HepG2 (cell line): Measurements from ENCODE around the gene LATS1. TPM values are rescaled to one million over a fixed set of nuclear protein-coding genes. Genes with fewer than 3 reads are reported as not detected.
A peak's percentile ranks its signal among the peaks of the same experiment; 100 is the strongest.

ENCODE experiments used
- ARID2 ChIP-seq: sonication (generic); formaldehyde crosslinking; IDR thresholded peaks from 2 replicates; pipeline ENCODE4 v1.8.1; 2022; ENCODE audit warnings: mild to moderate bottlenecking, missing genetic modification reagents, borderline replicate concordance
- BRF2 ChIP-seq: sonication (generic); formaldehyde crosslinking; IDR thresholded peaks from 2 replicates; pipeline ENCODE4 v1.8.1; 2022; ENCODE audit warnings: mild to moderate bottlenecking, missing genetic modification reagents
- CREB1 ChIP-seq, 2 experiments: fragments of 450-650 bp in 1 of 2; IDR thresholded peaks; 2 replicates each; pipeline ENCODE4 v1.6.1; 2016 to 2017; ENCODE audit warnings: control low read depth in 1 of 2, mild to moderate bottlenecking in 1 of 2, missing compliant biosample characterization in 1 of 2, missing genetic modification characterization in 1 of 2
- DR1 ChIP-seq: sonication (generic); formaldehyde crosslinking; IDR thresholded peaks from 2 replicates; pipeline ENCODE4 v1.8.0; 2021; ENCODE audit warnings: mild to moderate bottlenecking, missing genetic modification reagents, inconsistent platforms
- ETV5 ChIP-seq: IDR thresholded peaks from 2 replicates; pipeline ENCODE4 v1.6.1; 2018; ENCODE audit warnings: missing biosample characterization, missing genetic modification reagents, inconsistent platforms, borderline replicate concordance
- FOXM1 ChIP-seq: sonication (generic); formaldehyde crosslinking; IDR thresholded peaks from 2 replicates; pipeline ENCODE4 v1.5.0; 2020; ENCODE audit warnings: missing genetic modification reagents
- HNRNPH1 ChIP-seq: fragments of 200-400 bp; formaldehyde crosslinking; optimal IDR thresholded peaks from 2 replicates; pipeline ENCODE3; 2017; ENCODE audit warnings: mild to moderate bottlenecking, low read depth, low read length
- KDM2A ChIP-seq: sonication (generic); formaldehyde crosslinking; IDR thresholded peaks from 2 replicates; pipeline ENCODE4 v1.4.0; 2020; ENCODE audit warnings: low read depth, missing genetic modification reagents, borderline replicate concordance
- MBNL3 ChIP-seq: fragments of 250-450 bp; sonication (Bioruptor Pico); conservative IDR thresholded peaks from 2 replicates; pipeline ENCODE4 v1.8.0; 2022; ENCODE audit warnings: mild to moderate bottlenecking, inconsistent platforms
- MEIS2 ChIP-seq: sonication (generic); formaldehyde crosslinking; IDR thresholded peaks from 2 replicates; pipeline ENCODE4 v1.9.0; 2021; ENCODE audit warnings: mild to moderate bottlenecking, missing genetic modification reagents
- MLLT10 ChIP-seq: sonication (generic); formaldehyde crosslinking; IDR thresholded peaks from 2 replicates; pipeline ENCODE4 v1.4.0; 2020; ENCODE audit warnings: missing genetic modification reagents
- ONECUT2 ChIP-seq: sonication (generic); formaldehyde crosslinking; IDR thresholded peaks from 2 replicates; pipeline ENCODE4 v1.4.0; 2020; ENCODE audit warnings: missing genetic modification reagents
- POGZ ChIP-seq: sonication (generic); formaldehyde crosslinking; IDR thresholded peaks from 2 replicates; pipeline ENCODE4 v1.4.0; 2020; ENCODE audit warnings: mild to moderate bottlenecking, missing genetic modification reagents
- POLR2AphosphoS5 ChIP-seq: IDR thresholded peaks from 2 replicates; pipeline ENCODE4 v1.6.1; 2012; ENCODE audit warnings: low read depth, low read length
- PTBP1 ChIP-seq: fragments of 200-400 bp; formaldehyde crosslinking; IDR thresholded peaks from 2 replicates; pipeline ENCODE4 v1.6.1; 2018; ENCODE audit warnings: low read length, low read depth; ENCODE audit not compliant: poor library complexity, severe bottlenecking
- REL ChIP-seq: sonication (generic); formaldehyde crosslinking; conservative IDR thresholded peaks from 2 replicates; pipeline ENCODE4 v1.8.0; 2022; ENCODE audit warnings: mild to moderate bottlenecking, missing genetic modification reagents, moderate library complexity
- SKI ChIP-seq: fragments of 450-650 bp; IDR thresholded peaks from one replicate; pipeline ENCODE4 v1.6.1; 2018; ENCODE audit warnings: mild to moderate bottlenecking; ENCODE audit not compliant: partially characterized antibody
- SMAD3 ChIP-seq: sonication (generic); formaldehyde crosslinking; IDR thresholded peaks from 2 replicates; pipeline ENCODE4 v1.4.0; 2020; ENCODE audit warnings: missing genetic modification reagents
- SRSF1 ChIP-seq: fragments of 200-400 bp; formaldehyde crosslinking; optimal IDR thresholded peaks from 2 replicates; pipeline ENCODE3; 2017; ENCODE audit warnings: mild to moderate bottlenecking, low read depth, low read length, moderate library complexity
- TAF1 ChIP-seq: sonication (generic); formaldehyde crosslinking; IDR thresholded peaks from 2 replicates; pipeline ENCODE4 v1.4.0; 2020; ENCODE audit warnings: missing genetic modification reagents
- UBTF ChIP-seq: sonication (generic); formaldehyde crosslinking; IDR thresholded peaks from 2 replicates; pipeline ENCODE4 v1.4.0; 2020; ENCODE audit warnings: mild to moderate bottlenecking, missing genetic modification reagents
- ZC3H13 ChIP-seq: sonication (generic); formaldehyde crosslinking; IDR thresholded peaks from 2 replicates; pipeline ENCODE4 v1.8.1; 2023; ENCODE audit warnings: mild to moderate bottlenecking, missing genetic modification reagents, moderate library complexity
- ZNF143 ChIP-seq: sonication (generic); formaldehyde crosslinking; IDR thresholded peaks from 2 replicates; pipeline ENCODE4 v1.4.0; 2020; ENCODE audit warnings: missing genetic modification reagents
- ZNF629 ChIP-seq: sonication (generic); formaldehyde crosslinking; conservative IDR thresholded peaks from 2 replicates; pipeline ENCODE4 v1.5.0; 2020; ENCODE audit warnings: missing genetic modification reagents
- ZNF800 ChIP-seq: sonication (generic); formaldehyde crosslinking; IDR thresholded peaks from 2 replicates; pipeline ENCODE4 v1.4.0; 2020; ENCODE audit warnings: missing genetic modification reagents
- ZSCAN31 ChIP-seq: sonication (generic); formaldehyde crosslinking; IDR thresholded peaks from 2 replicates; pipeline ENCODE4 v1.5.0; 2020; ENCODE audit warnings: low read depth, mild to moderate bottlenecking, missing genetic modification reagents
- ZSCAN9 ChIP-seq: IDR thresholded peaks from 2 replicates; pipeline ENCODE4 v1.6.1; 2016; ENCODE audit warnings: borderline replicate concordance
- polyA plus RNA-seq, 8 experiments: library from polyadenylated mRNA; depleted of rRNA in 3 of 8; stranded (reverse) in 7 of 8; unstranded in 1 of 8; fragments of >200 nt; fragmentation: Illumina TruSeq in 4 of 8; extraction: Trizol in 4 of 8; gene quantifications; 2 replicates each; pipeline versions ENCODE4 v1.2.1 to v1.2.3, GENCODE V29; 2011 to 2016; ENCODE audit warnings: low read depth in 4 of 8, missing spikeins in 1 of 8, mixed read lengths in 1 of 8; ENCODE audit not compliant: insufficient read depth in 1 of 8
- total RNA-seq, 5 experiments: library from RNA; depleted of rRNA; stranded (reverse); fragments of >200 nt; fragmentation: Illumina TruSeq; extraction: Trizol; gene quantifications; 2 replicates each; pipeline ENCODE4 v1.2.3, GENCODE V29; 2016; ENCODE audit warnings: low read depth in 1 of 5

Gene LATS1
- total and polyA plus RNA-seq, 2 of the 13 experiments (the other 11 are each of a cell fraction or from before 2014, with no cell fraction given) = 9.9 to 12.6 TPM

- TF ChIP-seq PTBP1 = peak; percentile 40
- TF ChIP-seq ZSCAN31 = peak; percentile 96
- peak; percentile 29 for TF ChIP-seq POGZ (CRISPR knock-in tag)
- peak; percentile 43; the same call in 1 of the 2 replicates for TF ChIP-seq SMAD3 (CRISPR knock-in tag)
- TF ChIP-seq SKI = peak; percentile 50
- TF ChIP-seq ARID2 = peak; percentile 95; the same call in 1 of the 2 replicates
- TF ChIP-seq HNRNPH1 = no peak
- TF ChIP-seq MEIS2 (CRISPR knock-in tag) = peak; percentile 88
- TF ChIP-seq ZNF629 (CRISPR knock-in tag) = 0 out of 2 replicates have a peak, but pooled peaks have one; percentile 5
- TF ChIP-seq ZNF143 (CRISPR knock-in tag) = peak; percentile 91
- TF ChIP-seq ETV5 (CRISPR knock-in tag) = no peak
- peak; percentile 10; the same call in 1 of the 2 replicates for TF ChIP-seq ZSCAN9 (CRISPR knock-in tag)
- peak; percentile 81; the same call in 1 of the 2 replicates for TF ChIP-seq UBTF (CRISPR knock-in tag)
- TF ChIP-seq ZNF800 (CRISPR knock-in tag) = peak; percentile 73; the same call in 1 of the 2 replicates
- TF ChIP-seq TAF1 (CRISPR knock-in tag) = peak; percentile 89
- peak; percentile 95 for TF ChIP-seq ZC3H13 (CRISPR knock-in tag)
- 0 out of 2 replicates have a peak, but pooled peaks have one; percentile 56 for TF ChIP-seq MLLT10
- peak; percentile 61; the same call in 1 of the 2 replicates for TF ChIP-seq REL (CRISPR knock-in tag)
- peak; percentile 87; the same call in 1 of the 2 replicates for TF ChIP-seq BRF2 (CRISPR knock-in tag)
- TF ChIP-seq KDM2A (CRISPR knock-in tag) = peak; percentile 55; the same call in 1 of the 2 replicates
- TF ChIP-seq SRSF1 = peak; percentile 38
- no peak; the same call in 1 of the 2 replicates for TF ChIP-seq CREB1 (IDR thresholded peaks at IDR 0.05)
- no peak for TF ChIP-seq CREB1 (CRISPR knock-in tag; IDR thresholded peaks at IDR 0.05)
- TF ChIP-seq POLR2AphosphoS5 = peak; percentile 81
- TF ChIP-seq DR1 = peak; percentile 52
- peak; percentile 57 for TF ChIP-seq FOXM1 (CRISPR knock-in tag)
- no peak for TF ChIP-seq MBNL3
- TF ChIP-seq ONECUT2 (CRISPR knock-in tag) = no peak
Measured at GRCh38 chr6:149749594-149750135, 31.8 kb upstream of the LATS1 start, which contains the start of gene PCMT1 (continued).
